GM21576 (cell line): ENCODE data around the gene UBLCP1.
A peak's percentile ranks its signal among the peaks of the same experiment; 100 is the strongest.
"Not testable (repeated sequence)": the region's sequence is repeated elsewhere in the genome, so short reads cannot be mapped to it uniquely, and the experiment has no call there.

ENCODE experiments used
- ATAC-seq: cut with Tn5 transposase; IDR thresholded peaks from one replicate; pipeline ENCODE4 v1.9.1; 2021; ENCODE audit warnings: mild to moderate bottlenecking, moderate library complexity; ENCODE audit not compliant: unreplicated experiment

The UBLCP1 gene

GRCh38 chr5:159249158-159249557, 13.9 kb upstream of the UBLCP1 start:
- no peak for ATAC-seq

GRCh38 chr5:159252195-159252594, 10.9 kb upstream of the UBLCP1 start:
- ATAC-seq = no peak

DNA sequence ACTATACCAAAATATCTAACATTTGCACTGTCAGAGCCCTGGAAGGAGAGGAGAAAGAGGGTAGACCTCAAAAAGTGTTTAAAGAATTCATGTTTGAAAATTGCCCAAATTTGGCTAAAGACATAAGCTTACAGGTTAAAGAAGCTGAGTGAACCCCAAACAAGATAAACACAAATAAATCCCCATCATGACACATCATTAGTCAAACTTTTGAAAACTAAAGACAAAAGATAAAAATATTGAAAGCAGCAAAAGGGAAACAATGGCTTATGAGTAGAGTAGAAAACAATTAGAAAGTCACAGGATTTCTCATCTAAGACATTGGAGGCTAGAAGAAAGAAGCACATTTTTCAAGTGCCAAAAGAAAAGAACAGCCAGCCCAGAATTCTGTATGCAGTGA, 6.1 kb upstream of the UBLCP1 start:
- ATAC-seq = no peak

DNA sequence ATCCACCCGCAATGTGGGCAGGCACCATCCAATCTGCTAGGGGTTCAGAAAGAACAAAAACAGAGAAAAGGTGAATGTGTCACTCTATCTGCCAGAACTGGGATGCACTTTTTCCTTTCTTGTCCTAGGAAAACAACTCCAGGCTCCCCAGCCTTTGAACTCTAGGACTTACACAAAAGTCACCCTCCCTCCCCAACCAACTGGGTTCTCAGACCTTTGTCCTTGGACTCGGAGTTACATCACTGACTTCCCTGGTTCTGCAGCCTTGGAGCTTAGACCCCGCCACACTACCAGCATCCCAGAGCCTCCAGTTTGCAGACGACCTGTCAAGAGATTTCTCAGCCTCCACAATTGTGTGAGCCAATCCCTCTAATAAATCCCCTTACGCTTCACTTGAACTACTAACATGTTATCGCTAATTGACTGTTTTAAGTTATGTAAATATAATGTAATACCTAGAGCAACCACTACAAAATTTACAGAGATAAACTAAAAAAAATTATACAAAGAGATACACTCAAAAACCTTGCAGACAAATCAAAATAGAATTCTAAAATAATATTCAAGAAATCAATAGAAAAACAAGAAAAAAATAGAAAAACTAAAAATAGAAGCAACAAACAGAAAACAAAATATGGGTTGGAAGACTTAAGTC, 5.3 kb upstream of the UBLCP1 start:
- no peak for ATAC-seq

DNA sequence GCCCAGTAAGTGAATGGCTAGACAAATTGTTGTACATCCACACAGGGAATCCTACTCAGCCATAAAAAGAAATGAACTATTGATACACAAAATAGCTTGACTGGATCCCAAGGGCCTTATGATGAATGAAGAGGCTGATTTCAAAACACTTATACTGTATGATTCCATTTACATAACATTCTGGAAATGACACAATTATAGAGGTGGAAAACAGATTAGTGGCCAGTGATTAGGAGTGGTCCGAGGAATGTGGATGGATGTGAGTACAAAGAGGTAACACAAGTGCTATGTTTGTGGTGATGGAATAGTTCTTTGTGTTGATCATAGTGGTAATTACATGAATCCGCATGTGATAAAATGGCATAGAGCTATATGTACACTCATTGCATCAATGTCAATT, 4.7 kb upstream of the UBLCP1 start:
- no peak for ATAC-seq

GRCh38 chr5:159260212-159260611, 2.9 kb upstream of the UBLCP1 start:
- ATAC-seq = not testable (repeated sequence)

GRCh38 chr5:159262472-159262858, 625 bp upstream of the UBLCP1 start:
- ATAC-seq = no peak

DNA sequence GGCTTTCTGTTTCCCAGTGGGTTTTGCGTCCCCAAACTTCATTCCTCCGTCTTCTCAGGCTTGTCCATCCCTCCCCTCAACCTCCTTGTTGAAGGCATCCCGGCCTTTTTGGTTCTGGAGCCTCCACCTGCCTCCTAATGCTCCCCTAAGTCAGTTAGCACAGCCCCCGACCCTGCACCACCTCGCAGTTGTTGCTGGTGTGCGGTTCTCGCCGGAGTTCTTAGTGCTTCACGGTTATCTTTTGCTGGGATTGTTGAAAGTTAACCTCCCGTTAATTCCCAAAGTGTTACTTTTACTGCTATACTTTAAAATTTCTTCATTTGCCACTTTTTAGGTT, 447 bp downstream of the UBLCP1 start:
- ATAC-seq = peak; percentile 11

- not testable (repeated sequence) for ATAC-seq
These were observed 3.7 kb downstream of the UBLCP1 start for GRCh38 chr5:159266764-159267163.

- no peak for ATAC-seq
These were observed 6.6 kb downstream of the UBLCP1 start for GRCh38 chr5:159269723-159270122.

DNA sequence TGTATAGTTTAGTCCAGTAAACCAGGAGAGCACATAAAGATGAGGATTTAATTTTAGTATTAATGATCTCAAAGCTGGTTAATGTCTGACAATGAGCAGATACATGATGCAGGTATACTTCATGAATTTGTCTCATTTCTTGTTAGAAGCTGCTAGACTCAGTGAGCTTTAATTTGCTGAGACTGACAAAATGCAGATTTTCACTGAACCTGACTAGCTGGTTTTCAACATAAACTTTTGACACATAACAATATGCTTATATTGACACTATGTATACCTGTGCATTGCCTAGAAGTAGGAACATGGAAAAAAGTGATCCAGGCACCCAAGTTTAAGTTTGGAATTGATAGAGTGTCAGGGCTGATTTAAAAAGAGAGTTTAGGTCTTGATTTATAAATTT, 10.8 kb downstream of the UBLCP1 start:
- ATAC-seq = no peak

- no peak for ATAC-seq
These were observed 11.6 kb downstream of the UBLCP1 start for GRCh38 chr5:159274676-159275075.

DNA sequence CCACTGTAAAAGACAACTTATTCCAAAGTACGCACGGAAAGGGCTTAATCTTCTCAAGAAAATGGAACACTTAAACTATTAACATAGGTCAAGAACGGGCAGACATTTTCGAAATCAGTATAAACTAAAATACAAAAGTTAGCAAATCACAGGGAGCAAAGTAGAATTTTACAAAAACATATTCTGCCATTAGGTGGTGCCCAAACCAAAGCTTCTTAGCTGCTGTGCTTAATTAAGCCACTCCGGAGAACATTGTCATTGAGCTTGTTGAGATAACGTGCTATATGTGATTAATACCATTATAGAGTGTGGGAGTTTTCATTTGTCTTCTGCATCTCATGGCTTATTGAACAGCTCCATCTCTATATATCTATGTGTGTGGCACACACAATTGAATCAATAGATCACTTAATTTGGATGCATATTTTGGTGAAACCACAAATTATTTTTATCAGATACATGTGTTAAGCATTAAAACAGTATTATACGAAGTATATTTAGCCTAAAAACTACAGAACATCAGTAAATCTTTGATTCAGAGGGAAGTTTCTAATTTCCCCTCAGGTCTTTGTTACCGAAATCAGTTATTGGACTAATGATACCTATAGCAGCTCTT, 23.4 kb downstream of the UBLCP1 start:
- ATAC-seq = no peak

DNA sequence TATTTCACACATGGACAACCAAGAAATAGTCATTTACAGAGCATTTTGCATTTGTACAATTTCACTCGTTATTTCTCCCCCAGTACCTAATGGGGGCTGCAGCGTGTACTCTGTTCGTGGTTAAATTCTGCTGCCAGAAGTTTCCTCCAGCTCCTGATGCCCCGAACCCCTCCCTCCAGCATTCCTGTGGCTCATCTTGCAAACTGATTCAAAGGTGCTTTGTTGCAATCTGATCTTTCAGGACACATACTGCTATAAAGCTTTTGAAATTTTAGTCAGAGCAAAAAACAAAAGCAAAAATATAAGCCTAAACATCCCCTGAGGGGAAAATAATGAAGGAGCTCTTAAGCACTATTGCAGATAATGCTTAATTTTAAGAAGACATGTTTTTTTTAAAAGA, 27.7 kb downstream of the UBLCP1 start:
- no peak for ATAC-seq

GRCh38 chr5:159294921-159295320, 31.8 kb downstream of the UBLCP1 start:
- no peak for ATAC-seq

- not testable (repeated sequence) for ATAC-seq
These were observed 34.2 kb downstream of the UBLCP1 start for GRCh38 chr5:159297300-159297699.

- ATAC-seq = no peak
These were observed 38.4 kb downstream of the UBLCP1 start for GRCh38 chr5:159301466-159301865.

- ATAC-seq = not testable (repeated sequence)
These were observed 39.1 kb downstream of the UBLCP1 start for GRCh38 chr5:159301929-159302860.

DNA sequence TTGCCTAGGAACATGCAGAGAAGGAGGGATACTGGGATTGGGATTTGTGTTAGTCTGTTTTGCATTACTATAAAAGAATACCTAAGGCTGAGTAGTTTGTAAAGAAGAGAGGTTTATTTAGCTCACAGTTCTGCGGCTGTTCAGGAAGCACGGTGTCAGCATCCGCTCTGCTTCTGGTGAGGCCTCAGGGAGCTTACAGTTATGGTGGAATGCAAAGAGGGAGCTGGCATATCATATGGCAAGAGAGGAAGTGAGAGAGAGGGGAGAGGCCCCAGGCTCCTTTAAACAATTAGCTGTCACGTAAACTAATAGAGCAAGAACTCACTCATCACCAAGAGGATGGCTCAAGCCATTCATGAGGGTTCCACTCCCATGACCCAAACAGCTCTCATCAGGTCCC, 40.2 kb downstream of the UBLCP1 start:
- ATAC-seq = no peak

DNA sequence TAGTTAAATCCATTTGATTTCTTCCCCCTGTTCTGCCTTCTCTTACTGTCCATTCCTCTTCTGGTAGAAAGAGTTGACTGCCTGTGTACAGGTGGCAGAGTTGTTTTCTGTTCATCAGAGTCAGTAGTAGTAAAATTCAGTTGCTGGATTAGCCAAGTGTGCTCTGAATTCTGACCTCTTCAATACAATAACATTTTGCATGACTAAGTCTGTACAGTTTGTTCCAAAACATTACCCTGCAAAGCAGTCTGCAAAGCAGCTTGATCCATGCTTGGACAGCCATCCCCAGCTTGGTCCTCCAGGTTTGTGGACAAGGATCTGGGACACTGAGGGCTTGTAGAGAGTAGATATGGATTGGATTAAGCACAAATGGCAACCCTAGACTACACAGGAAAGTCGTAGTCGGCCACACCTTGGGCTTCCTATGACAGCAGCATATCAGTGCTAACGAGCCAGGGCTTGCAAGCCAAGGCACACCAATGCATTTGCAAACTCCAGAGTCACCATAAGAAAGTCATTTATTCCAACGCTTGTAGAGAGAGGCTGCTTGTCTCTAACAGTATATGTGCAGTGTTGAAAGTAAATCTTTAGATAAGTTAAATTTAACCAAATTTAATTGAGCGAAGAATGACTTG, 42.0 kb downstream of the UBLCP1 start:
- ATAC-seq = no peak

DNA sequence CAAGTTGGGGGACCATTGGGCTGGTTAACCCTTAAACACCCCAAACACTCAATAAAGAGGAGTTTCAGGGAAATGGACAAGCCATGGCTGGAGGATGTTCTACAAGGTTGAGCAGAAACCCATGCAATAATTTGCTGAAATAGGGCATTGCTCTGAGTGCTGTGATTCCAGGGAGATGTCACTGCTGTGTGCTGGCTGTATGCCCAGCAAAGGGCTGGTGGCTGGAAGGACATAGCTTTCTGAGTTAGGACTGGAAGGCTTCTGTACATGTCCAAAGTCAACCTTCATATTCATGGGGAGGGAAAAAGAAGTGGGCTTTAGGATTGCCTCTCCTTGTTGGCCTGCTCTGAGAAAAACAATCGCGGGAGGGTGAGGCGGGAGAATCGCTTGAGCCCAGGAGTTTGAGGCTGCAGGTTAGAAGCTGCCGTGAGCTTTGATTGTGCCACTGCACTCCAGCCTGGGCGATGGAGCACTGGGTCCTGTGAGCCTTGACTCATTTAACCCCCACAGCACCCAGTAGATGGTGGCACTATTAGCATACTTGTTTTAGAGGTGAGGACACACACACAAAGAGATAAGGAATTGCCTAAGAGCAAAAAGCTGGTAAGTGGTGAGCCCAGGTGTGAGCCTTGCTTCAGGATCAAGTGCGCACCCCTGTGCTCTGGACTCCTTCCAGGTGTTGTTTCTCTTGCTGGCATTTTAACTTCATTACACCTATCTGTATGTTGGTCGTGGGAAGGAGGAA, 46.8 kb downstream of the UBLCP1 start:
- no peak for ATAC-seq
